ENCODE data around the gene VAPA.
A peak's percentile ranks its signal among the peaks of the same experiment; 100 is the strongest.

Gene VAPA

DNA sequence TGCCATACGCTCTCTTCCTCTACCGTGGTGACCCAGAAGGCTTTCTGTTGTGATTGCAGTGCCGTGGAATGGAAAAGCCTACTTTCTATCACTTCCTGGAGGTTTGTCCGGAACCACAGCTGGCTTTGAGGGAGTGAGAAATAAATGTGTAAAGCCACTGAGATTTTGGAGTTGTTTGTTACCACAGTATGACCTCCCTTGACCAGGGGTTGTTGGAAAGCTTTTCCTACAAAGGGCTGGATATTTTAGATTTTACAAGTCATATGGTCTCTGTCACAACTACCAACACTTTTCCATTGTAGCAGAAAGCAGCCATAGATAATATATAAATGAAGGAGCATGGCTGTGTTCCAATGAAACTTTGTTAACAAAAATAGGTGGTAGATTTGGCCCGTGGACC lies 70.3 kb downstream of the VAPA start:
- DNase-seq: no peak

DNA sequence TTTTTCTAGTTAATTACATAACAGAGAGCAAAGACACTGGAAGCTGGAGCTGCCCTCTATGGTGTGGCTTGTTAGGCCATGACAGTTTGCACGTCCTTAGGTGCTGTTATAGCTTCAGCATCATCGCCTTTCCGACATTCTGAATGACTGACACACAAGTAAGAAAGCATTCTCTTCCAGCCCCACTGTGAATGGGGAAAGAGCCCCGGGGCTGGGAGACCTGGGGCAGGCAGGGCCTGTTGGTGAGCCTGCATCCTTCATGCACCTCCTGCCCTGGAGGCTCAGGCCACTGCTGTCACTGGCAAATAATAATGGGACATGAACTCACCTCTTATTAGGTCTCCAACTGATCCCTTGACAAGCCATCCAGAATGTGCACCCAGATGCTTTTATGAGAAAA lies 71.8 kb downstream of the VAPA start:
- no peak for DNase-seq

GRCh38 chr18:9986156-9986930 lies 72.5 kb downstream of the VAPA start:
- DNase-seq: no peak

- no peak for DNase-seq
Observed at GRCh38 chr18:9987345-9987744, 73.5 kb downstream of the VAPA start.

- no peak for DNase-seq
Observed at GRCh38 chr18:9987931-9988330, 74.1 kb downstream of the VAPA start.

GRCh38 chr18:9988665-9989064 lies 74.8 kb downstream of the VAPA start:
- DNase-seq: no peak

- DNase-seq: peak; percentile 24 to 44
Observed at GRCh38 chr18:9989481-9989880, 75.7 kb downstream of the VAPA start.

DNA sequence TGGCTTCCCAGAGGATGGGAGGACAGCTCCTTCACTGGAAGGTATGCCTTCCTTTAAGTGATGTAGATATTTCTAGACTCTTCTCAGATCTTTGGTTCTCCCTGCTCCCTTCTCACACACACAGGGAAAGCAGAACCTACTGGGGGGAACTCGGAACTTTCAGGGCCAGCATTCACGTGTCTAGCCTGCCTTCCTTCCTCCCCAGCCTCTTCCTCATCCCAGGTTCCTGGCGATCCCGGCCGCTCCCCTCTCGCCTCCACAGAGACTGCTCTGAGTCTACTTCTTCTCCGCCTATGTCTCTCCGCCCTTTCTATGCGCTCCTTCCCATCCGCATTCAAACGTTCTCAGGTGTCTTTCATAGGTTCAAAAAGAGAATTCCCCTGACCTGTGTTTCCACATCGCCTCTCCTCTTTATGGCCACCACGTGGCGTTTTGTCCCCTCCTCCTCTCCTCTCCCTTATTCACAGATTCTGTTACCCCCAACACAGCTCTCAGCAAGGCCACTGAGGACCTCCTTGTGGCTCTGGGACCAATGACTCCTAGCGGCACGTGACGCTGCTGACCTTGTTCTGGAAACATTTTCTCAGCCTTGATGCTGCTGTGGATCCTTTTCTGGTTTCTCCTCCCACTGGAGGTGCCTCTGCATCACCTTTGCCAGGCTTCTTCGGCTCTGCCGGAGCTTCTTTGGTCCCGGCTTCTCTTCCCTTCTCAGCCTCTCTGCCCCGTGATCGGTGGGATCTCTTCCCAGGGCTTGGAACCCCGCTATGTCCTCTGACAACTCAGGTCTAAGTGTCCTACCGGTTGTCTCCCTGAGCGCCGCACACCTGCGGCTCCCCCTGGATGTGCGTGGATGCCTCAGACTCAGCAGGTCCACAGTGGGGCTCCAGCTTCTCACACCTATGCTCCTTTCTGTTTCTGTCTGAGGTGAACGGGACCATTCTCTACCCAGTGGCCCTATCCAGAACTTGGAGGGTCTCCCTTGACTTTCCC lies 77.5 kb downstream of the VAPA start:
- DNase-seq: no peak

DNA sequence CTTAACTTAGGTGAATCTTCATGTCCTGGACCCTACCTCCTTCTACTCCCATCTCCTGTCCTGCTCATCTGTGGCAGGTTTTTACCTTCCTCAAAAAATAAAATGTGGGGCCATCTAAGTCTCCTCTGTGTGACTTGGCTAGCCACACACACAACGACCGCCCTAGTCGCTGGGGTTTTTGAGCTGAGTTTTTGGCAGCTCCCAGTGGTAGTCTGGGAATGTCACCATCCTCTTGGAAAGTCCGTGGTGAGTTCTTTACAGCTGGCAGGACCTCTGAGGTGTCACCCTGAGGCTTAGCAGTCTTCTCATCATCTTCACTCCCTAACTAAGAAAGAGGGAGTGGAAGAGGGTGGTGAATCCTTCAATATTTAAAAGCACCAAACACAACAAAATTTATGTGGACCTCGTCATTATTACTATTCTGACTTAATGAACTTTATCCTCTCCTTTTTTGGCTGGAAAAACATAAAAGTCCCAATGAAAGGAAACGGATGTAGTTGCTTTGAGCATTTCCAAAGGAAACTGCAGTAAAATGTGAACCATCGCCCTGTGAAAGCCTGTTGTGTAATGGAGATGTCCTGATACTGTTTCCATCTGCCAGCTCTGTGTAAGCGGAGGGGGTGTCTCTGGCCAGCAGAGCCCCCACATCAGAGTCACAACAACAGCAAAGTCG lies 78.6 kb downstream of the VAPA start:
- no peak for DNase-seq

DNA sequence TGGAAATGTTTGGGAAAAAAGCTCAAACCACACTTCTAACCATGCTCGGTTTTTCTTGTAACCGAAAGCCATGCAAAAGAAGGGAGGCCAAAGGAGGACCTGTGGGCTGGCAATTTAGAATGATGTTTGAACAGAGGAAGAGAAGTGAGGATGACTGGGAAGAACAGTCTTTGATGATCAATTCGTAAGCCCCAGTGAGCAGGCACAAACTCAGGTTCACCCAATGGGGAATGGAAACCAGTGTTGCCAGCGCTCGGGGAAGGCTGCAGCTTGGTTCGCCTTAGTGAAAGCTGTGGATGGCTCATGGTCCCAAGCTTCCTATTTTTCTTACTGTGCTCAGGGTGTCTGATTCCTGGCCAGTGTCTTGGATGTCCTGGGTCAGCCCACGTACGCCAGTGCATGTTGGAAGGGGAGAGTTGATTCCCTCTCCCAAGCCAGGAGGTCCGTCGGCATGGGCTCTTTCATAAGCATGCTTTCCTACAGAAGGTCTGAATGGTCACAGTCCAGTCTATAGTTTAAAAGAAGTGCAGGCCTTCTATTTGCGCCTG lies 79.2 kb downstream of the VAPA start:
- DNase-seq: no peak

- no peak for DNase-seq
Observed at GRCh38 chr18:9993521-9994025, 79.8 kb downstream of the VAPA start.

- DNase-seq: no peak
Observed at GRCh38 chr18:9994026-9994570, 80.3 kb downstream of the VAPA start.

GRCh38 chr18:9994701-9995235 lies 81.0 kb downstream of the VAPA start:
- no peak for DNase-seq

- DNase-seq: no peak
Observed at GRCh38 chr18:9995631-9996030, 81.8 kb downstream of the VAPA start.

- DNase-seq: no peak
Observed at GRCh38 chr18:9996094-9996493, 82.3 kb downstream of the VAPA start.

DNA sequence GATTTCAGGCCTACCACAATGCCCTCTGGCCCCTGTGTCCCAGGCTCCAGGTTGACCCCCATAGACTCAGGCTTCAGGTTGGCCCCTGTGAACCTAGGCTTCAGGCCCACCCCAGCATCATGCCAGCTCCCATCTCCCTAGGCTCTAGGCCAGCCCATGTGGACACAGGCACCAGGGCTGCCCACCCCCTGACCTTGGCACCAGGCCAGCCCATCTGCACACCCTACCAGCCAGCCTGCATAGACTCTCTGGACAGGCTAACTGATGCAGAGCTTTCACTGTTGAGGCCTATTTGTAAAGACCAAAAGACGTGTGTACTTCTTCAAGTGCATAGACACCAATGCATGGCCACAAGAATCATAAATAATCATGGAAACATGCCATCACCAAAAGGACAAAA lies 83.9 kb downstream of the VAPA start:
- no peak for DNase-seq

- DNase-seq: no peak
Observed at GRCh38 chr18:9998330-9998729, 84.5 kb downstream of the VAPA start.

DNA sequence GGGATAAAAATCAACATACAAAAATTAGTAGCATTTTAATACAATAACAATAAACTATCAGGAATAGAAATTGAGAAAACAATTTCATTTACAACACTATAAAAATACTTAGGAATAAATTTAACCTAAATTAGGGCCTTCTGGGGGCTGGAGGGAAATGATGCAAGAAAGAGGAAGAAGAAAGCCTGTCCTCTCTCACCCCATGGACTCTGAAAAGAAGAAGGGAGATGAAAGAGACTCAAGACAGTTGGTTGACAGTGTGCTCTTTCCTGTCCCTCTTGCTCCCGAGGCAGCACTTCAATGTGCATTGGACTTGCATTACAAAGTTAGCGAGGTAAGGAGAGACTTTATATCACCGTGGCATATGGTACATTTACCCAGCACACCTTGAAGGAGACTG lies 88.5 kb downstream of the VAPA start:
- DNase-seq: peak; percentile 35 to 52

DNA sequence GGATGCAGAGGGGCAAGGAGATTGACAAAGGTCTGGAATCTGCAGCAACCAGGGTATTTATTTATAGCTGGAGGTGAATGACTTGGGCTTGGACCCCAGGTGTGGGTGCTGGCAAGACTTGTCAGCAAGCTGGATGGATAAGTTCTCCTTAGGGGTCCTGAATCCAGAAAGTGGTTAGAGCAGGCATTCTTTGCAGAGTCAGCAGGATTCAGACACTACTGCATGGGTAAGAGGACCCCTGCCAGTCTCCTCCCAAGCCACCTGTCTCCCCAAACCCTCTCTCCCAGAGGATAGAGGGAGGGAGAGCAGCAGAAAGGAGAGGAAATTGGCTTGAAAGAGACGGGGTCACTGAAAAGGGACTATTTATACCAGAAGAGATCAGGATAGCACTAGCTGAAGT lies 89.5 kb downstream of the VAPA start:
- DNase-seq: no peak

GRCh38 chr18:10003866-10004265 lies 90.0 kb downstream of the VAPA start:
- DNase-seq: no peak

DNA sequence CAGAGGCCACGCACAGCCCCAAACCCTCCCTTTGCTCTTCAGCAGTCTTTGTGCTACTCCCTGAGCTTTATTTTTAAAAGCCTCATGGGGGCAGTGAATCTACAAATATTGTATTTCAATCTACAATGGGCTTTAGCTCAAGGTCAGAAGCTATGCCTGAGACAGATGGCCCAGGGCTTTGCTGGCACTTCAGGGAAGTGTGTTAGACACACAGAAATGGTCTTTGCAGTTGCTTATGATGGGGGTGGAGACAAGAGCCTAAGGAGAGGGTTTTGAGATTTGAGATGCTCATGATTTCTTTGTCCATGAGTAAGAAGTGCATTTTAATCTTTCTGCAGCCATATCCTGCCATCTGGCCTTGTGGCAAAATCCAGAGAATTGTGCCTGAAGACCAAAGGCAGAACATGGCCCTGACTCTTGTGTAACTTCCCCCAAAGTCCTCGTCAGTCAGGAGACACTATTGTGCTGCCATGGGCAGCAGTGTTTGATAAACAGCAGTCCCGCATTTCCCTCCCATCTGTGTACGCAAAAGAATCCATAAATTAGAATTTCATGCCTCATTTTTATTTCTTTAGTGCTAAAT lies 92.6 kb downstream of the VAPA start:
- DNase-seq: peak; percentile 44 to 55

Data from AML-193 (cell line).